Measurements from ENCODE around the gene IL18RAP.

The IL18RAP gene

DNA sequence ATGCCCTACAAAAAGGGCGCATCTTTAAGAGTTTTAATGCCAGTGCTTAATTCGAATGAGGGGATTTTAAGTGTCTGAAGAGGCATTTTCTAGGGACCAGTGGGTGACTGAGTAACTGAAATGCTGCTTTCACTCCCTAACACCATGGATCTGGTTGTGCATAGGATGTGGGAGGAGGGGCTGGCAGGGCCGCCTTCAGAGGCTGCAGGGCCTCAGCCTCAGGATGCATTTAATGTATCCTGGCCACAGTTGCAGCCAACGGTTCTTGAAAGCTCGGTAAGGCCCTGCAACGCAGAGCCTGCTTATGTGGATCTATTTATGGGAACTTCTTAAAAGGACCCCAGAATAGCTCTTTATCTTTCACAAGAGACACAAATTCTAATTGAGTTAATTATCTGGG is 25.8 kb upstream of the IL18RAP start:
- H3K27me3 ChIP-seq (ENCODE audit: control insufficient read depth, insufficient read depth, low read length) = no peaks in the 10 kb centered on the region
- H3K27ac ChIP-seq (ENCODE audit: low read depth, low read length) = no peak overlapping the region
- no peak overlapping the region for H3K9ac ChIP-seq (ENCODE audit: low read depth, low read length)
- no peaks in the 10 kb centered on the region for H3K4me1 ChIP-seq (ENCODE audit: control insufficient read depth, insufficient read depth, low read length)
- H3K4me3 ChIP-seq (ENCODE audit: low read depth, low read length) = no peak overlapping the region
- no peaks in the 10 kb centered on the region for H3K9me3 ChIP-seq (ENCODE audit: control insufficient read depth, insufficient read depth, low read length)
- no peaks in the 10 kb centered on the region for H3K36me3 ChIP-seq (ENCODE audit: control insufficient read depth, insufficient read depth, low read length)

DNA sequence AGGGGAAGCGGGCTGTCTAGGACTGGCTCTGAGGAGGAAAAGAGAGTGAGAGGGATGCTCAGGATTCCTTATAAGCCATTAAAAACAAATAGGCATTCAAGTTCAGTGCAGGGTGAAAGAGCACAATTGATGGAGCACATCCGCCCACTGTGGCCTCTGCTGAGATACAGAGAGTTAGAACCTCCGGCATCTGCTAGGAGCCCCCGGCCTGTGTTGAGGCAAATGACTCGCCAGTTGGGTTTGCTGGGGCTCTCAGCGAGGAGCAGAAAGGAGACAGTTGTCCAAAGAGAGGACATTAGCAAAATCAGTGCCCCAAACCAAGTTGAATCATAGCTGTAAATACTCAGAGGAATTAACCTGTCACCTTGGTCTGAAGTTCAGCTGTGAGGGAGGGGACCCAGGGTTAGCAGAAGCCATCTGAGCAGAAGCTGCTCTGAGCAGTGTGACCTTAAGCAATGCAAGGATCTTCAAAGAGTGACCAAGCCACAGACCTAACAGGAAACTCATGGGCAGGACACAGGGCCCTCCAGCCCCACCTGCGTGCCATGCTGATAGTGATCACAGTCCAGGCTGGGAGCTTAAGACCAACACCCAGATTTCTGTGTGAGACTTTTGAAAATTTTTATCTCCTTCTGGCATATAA is 23.3 kb upstream of the IL18RAP start:
- Histone ChIP-seq H3K9ac (ENCODE audit: low read depth, low read length) (no peak overlapping the region), H3K27ac (ENCODE audit: low read depth, low read length) (no peak overlapping the region), H3K27me3 (ENCODE audit: control insufficient read depth, insufficient read depth, low read length) (no peaks in the 10 kb centered on the region)

DNA sequence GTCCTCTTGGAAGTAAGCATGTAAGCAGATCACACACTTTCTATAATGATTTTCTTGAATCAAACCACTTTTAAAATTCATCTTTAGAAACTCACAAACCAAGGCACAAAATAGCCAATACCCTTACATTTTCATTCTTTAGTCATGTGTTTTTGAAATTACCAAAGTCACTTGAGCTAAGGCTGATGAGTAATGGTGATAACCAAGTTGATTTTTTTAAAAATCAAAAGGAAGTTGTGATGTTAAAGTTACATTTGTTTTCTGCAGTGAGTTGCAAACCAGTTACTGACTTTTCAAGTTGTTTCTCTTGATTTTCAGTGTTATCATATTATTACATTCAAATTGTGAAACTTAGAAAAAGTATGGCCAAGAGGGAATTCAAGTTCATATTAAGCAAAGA is 21.5 kb upstream of the IL18RAP start:
- H3K4me1 ChIP-seq (ENCODE audit: control insufficient read depth, insufficient read depth, low read length) = no peaks in the 10 kb centered on the region
- no peaks in the 10 kb centered on the region for H3K27me3 ChIP-seq (ENCODE audit: control insufficient read depth, insufficient read depth, low read length)
- no peak overlapping the region for H3K4me3 ChIP-seq (ENCODE audit: low read depth, low read length)
- no peaks in the 10 kb centered on the region for H3K9me3 ChIP-seq (ENCODE audit: control insufficient read depth, insufficient read depth, low read length)
- no peaks in the 10 kb centered on the region for H3K36me3 ChIP-seq (ENCODE audit: control insufficient read depth, insufficient read depth, low read length)
- no peak overlapping the region for H3K9ac ChIP-seq (ENCODE audit: low read depth, low read length)
- no peak overlapping the region for H3K27ac ChIP-seq (ENCODE audit: low read depth, low read length)

More for the DNA sequence above, 23.3 kb upstream of the IL18RAP start:
- H3K4me1 ChIP-seq (ENCODE audit: control insufficient read depth, insufficient read depth, low read length) = no peaks in the 10 kb centered on the region
- no peaks in the 10 kb centered on the region for H3K36me3 ChIP-seq (ENCODE audit: control insufficient read depth, insufficient read depth, low read length)
- H3K9me3 ChIP-seq (ENCODE audit: control insufficient read depth, insufficient read depth, low read length) = no peaks in the 10 kb centered on the region
- no peak overlapping the region for H3K4me3 ChIP-seq (ENCODE audit: low read depth, low read length)

DNA sequence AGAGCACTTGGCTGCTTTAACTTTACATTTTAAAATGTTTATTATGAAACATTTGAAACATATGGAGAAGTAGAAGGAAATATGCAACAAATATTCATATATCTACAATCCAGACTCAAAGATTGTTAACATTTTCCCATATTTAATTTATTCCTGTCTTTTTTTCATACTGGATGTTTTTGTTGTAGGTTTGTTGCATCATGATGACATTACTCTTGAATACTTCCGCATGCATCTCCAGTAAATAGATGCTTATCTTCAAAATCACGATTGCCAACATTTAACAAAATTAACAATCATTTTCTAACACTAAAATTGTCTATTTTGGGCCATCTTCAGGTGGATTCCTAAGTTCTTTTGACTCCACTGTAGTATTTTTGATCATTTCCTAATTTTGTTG is 21.1 kb upstream of the IL18RAP start:
- Histone ChIP-seq H3K9ac (ENCODE audit: low read depth, low read length) (no peak overlapping the region), H3K9me3 (ENCODE audit: control insufficient read depth, insufficient read depth, low read length) (no peaks in the 10 kb centered on the region), H3K4me1 (ENCODE audit: control insufficient read depth, insufficient read depth, low read length) (no peaks in the 10 kb centered on the region), H3K27me3 (ENCODE audit: control insufficient read depth, insufficient read depth, low read length) (no peaks in the 10 kb centered on the region), H3K36me3 (ENCODE audit: control insufficient read depth, insufficient read depth, low read length) (no peaks in the 10 kb centered on the region), H3K27ac (ENCODE audit: low read depth, low read length) (no peak overlapping the region), H3K4me3 (ENCODE audit: low read depth, low read length) (no peak overlapping the region)

DNA sequence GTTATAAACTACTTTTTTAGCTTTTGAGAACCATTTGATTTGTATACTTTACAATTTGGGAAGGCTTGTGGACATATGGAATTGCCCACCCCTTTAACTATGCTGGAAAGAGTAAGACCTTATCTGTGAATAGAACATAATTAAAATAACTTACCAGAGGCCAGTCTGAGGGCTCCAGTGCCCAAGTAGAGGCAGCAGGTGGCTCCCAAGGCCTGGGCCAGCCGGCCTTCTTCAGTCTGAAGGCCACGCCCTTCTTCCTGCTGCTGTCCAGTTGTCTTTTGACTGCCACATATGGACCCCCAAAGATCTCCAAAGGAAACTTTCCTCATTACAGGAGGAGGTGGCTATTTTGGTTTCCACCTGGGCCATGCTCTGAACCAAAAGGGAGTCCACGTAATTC is 12.0 kb upstream of the IL18RAP start:
- Histone ChIP-seq H3K4me1 (ENCODE audit: control insufficient read depth, insufficient read depth, low read length) (no peaks in the 10 kb centered on the region), H3K27ac (ENCODE audit: low read depth, low read length) (no peak overlapping the region), H3K4me3 (ENCODE audit: low read depth, low read length) (no peak overlapping the region), H3K27me3 (ENCODE audit: control insufficient read depth, insufficient read depth, low read length) (no peaks in the 10 kb centered on the region), H3K9ac (ENCODE audit: low read depth, low read length) (no peak overlapping the region), H3K36me3 (ENCODE audit: control insufficient read depth, insufficient read depth, low read length) (no peaks in the 10 kb centered on the region), H3K9me3 (ENCODE audit: control insufficient read depth, insufficient read depth, low read length) (peaks cover 28% of the 10 kb centered on the region)

DNA sequence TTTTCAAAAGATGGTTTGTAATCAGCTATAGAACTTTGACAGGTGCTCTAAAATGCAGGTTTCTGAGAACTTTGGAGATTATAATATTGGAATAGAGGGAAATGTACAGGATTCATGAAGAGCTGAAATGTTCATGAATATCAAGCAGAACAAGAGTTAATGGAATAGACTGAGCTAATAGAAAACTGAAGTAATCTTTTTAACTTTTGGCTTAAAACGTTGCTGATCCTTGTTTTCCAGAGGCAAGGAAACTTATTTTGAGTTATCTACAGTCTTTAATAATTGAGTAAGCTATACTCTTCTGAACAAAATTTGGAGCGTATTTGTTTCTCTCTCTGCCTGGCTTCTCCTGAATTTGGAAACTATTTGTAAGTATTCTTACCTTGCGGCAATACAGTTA is 10.8 kb upstream of the IL18RAP start:
- peaks cover 28% of the 10 kb centered on the region for H3K9me3 ChIP-seq (ENCODE audit: control insufficient read depth, insufficient read depth, low read length)
- no peak overlapping the region for H3K9ac ChIP-seq (ENCODE audit: low read depth, low read length)
- H3K4me1 ChIP-seq (ENCODE audit: control insufficient read depth, insufficient read depth, low read length) = no peaks in the 10 kb centered on the region
- no peak overlapping the region for H3K4me3 ChIP-seq (ENCODE audit: low read depth, low read length)
- H3K27me3 ChIP-seq (ENCODE audit: control insufficient read depth, insufficient read depth, low read length) = no peaks in the 10 kb centered on the region
- no peaks in the 10 kb centered on the region for H3K36me3 ChIP-seq (ENCODE audit: control insufficient read depth, insufficient read depth, low read length)
- H3K27ac ChIP-seq (ENCODE audit: low read depth, low read length) = no peak overlapping the region

DNA sequence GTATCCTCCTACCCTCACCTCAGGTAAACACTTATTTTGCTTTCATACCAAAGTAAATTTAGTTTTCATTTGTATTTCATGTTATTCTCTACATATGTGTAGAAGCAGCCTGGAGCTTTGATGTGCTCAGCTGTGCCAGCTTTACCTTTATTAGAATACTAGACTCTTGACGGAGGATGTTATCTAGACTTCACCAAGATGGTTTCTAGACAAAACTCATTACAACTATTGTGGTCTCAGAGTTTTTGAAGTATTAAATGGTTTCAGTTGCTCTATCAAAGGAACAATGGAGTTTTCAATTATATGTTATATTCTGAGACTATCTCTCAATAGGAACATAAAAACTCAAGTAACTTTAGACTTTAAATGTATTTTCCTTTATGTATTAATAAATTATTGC is 5.0 kb upstream of the IL18RAP start:
- Histone ChIP-seq H3K27me3 (ENCODE audit: control insufficient read depth, insufficient read depth, low read length) (no peaks in the 10 kb centered on the region), H3K27ac (ENCODE audit: low read depth, low read length) (no peak overlapping the region), H3K36me3 (ENCODE audit: control insufficient read depth, insufficient read depth, low read length) (no peaks in the 10 kb centered on the region), H3K9me3 (ENCODE audit: control insufficient read depth, insufficient read depth, low read length) (peaks cover 5% of the 10 kb centered on the region; the same call in 1 of the 2 replicates), H3K4me1 (ENCODE audit: control insufficient read depth, insufficient read depth, low read length) (no peaks in the 10 kb centered on the region), H3K4me3 (ENCODE audit: low read depth, low read length) (no peak overlapping the region), H3K9ac (ENCODE audit: low read depth, low read length) (no peak overlapping the region)

DNA sequence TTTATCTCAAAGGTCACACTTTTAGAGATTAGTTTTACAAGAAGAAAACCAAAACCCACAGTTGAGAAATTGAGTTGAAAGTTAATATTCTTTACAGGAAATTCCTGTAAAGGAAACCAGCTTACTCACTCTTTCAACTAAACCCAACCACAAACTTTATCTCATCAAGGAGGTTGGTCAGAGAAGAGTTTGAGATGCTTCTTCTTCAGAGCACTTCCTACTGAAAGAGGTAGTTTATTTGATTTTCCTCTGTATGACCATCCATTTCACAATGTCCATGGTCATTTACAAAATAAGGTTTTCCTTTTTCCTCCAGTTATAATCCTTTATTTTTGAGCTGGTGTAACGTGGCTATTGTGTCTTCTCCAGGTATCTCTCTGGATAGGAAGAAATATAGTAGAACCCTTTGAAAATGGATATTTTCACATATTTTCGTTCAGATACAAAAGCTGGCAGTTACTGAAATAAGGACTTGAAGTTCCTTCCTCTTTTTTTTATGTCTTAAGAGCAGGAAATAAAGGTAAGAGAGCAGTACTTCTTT is 4.5 kb upstream of the IL18RAP start:
- Histone ChIP-seq H3K27me3 (ENCODE audit: control insufficient read depth, insufficient read depth, low read length) (no peaks in the 10 kb centered on the region), H3K4me1 (ENCODE audit: control insufficient read depth, insufficient read depth, low read length) (no peaks in the 10 kb centered on the region), H3K9me3 (ENCODE audit: control insufficient read depth, insufficient read depth, low read length) (peaks cover 2% of the 10 kb centered on the region; the same call in 1 of the 2 replicates), H3K4me3 (ENCODE audit: low read depth, low read length) (no peak overlapping the region), H3K9ac (ENCODE audit: low read depth, low read length) (no peak overlapping the region), H3K36me3 (ENCODE audit: control insufficient read depth, insufficient read depth, low read length) (no peaks in the 10 kb centered on the region), H3K27ac (ENCODE audit: low read depth, low read length) (no peak overlapping the region)

DNA sequence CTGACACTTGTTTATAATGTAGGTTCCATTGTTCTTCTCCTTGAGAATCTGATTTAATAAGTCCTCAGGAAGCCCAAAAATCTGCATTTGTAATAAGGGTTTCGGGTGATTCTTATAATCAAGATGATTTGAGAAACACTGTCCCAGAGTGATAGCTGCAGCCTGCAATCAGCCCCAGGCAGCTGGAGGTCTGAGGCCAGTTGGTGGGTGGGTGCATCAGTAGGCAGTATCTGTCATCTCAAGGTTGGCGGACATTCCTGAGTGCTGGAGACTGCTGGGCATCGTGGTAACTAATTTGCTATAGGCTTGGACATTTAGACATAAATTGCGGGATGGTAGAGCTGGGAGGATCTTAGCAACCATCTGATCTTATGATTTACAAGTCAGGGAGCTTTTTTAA is 2.7 kb upstream of the IL18RAP start:
- no peaks in the 10 kb centered on the region for H3K9me3 ChIP-seq (ENCODE audit: control insufficient read depth, insufficient read depth, low read length)
- no peaks in the 10 kb centered on the region for H3K36me3 ChIP-seq (ENCODE audit: control insufficient read depth, insufficient read depth, low read length)
- H3K27me3 ChIP-seq (ENCODE audit: control insufficient read depth, insufficient read depth, low read length) = no peaks in the 10 kb centered on the region
- no peak overlapping the region for H3K4me3 ChIP-seq (ENCODE audit: low read depth, low read length)
- H3K27ac ChIP-seq (ENCODE audit: low read depth, low read length) = no peak overlapping the region
- no peaks in the 10 kb centered on the region for H3K4me1 ChIP-seq (ENCODE audit: control insufficient read depth, insufficient read depth, low read length)
- no peak overlapping the region for H3K9ac ChIP-seq (ENCODE audit: low read depth, low read length)

DNA sequence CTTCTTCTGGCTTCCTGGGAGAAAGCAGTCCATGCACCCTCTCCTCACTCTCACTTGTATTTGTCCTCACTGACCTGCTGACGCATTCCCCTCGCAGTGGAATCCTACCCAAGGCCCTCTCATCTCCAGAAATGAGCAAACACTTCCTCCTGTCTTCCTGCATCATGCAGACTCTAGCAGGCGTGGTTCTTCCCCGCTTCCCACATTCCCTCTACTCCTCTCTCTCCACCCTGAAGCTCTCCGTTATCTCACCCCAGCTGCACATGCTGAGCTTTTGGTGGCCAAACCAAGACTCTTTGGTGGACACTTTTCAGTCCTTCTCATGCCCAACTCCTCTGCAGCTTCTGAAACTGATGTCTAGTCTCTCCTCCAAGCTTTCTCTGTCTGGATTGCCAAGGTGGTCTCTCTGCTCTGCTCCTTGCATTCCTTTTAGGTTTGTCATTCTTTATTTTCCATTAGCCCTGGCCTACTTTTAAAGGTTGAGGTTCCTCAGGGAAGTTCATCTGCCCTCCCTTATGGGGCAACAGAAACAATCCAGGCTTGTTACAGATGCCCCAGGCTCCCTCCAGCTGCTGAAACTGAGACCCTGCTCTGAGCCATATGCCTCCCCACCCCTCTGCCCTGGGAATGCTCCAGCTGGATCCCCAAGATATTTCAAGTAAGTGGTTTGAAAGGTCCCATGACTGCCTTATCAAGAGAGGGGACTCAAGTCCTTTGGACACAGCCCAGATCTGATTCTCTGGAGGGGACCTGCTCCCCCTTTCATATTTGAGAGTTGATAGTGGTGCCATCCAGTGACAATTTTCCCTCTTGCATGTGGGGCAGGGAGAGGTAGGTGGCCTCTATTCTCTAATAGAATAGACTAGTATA is 835 bp upstream of the IL18RAP start:
- H3K4me1 ChIP-seq (ENCODE audit: control insufficient read depth, insufficient read depth, low read length) = no peaks in the 10 kb centered on the region
- no peaks in the 10 kb centered on the region for H3K27me3 ChIP-seq (ENCODE audit: control insufficient read depth, insufficient read depth, low read length)
- no peak overlapping the region for H3K27ac ChIP-seq (ENCODE audit: low read depth, low read length)
- no peaks in the 10 kb centered on the region for H3K36me3 ChIP-seq (ENCODE audit: control insufficient read depth, insufficient read depth, low read length)
- H3K9ac ChIP-seq (ENCODE audit: low read depth, low read length) = no peak overlapping the region
- no peaks in the 10 kb centered on the region for H3K9me3 ChIP-seq (ENCODE audit: control insufficient read depth, insufficient read depth, low read length)
- H3K4me3 ChIP-seq (ENCODE audit: low read depth, low read length) = no peak overlapping the region

DNA sequence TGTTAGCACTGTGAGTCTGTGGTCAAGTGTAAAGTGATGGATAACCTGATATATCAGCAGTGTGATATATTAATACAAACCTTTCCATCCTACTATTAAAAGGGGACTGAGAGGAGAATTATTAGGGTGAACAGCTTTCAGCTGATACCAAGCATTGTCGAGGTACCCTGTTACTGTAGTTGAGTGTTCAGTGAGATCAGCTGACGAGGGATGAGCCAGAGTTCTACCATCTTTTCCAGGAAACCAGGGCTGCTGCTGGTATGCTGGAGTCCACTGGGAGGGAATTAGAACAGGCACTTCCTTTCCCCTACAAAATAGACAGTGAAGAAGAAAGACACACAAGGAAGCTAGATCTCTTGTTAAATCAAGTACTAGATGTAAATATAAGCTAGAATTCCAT is 408 bp downstream of the IL18RAP start:
- H3K27me3 ChIP-seq (ENCODE audit: control insufficient read depth, insufficient read depth, low read length) = no peaks in the 10 kb centered on the region
- no peak overlapping the region for H3K4me3 ChIP-seq (ENCODE audit: low read depth, low read length)
- H3K9me3 ChIP-seq (ENCODE audit: control insufficient read depth, insufficient read depth, low read length) = no peaks in the 10 kb centered on the region
- H3K9ac ChIP-seq (ENCODE audit: low read depth, low read length) = no peak overlapping the region
- H3K4me1 ChIP-seq (ENCODE audit: control insufficient read depth, insufficient read depth, low read length) = no peaks in the 10 kb centered on the region
- no peaks in the 10 kb centered on the region for H3K36me3 ChIP-seq (ENCODE audit: control insufficient read depth, insufficient read depth, low read length)
- no peak overlapping the region for H3K27ac ChIP-seq (ENCODE audit: low read depth, low read length)

Data from HUES48 (cell line).